GM12878 (cell line): ENCODE measurements around the gene C1orf21. TPM values are rescaled to one million over a fixed set of nuclear protein-coding genes. Genes with fewer than 3 reads are reported as not detected.

Experiments
- ATAC-seq: fragments of 200-7000 bp; cut with Tn5 transposase; 3 replicates; pipeline ENCODE4 v1.9.1; 2020; ENCODE audit warnings: mild to moderate bottlenecking, moderate library complexity
- BruUV-seq: library from RNA; stranded (reverse); fragments of 400-500 nt; replicated peaks from 2 replicates; lab custom pipeline; 2021; lab: Mats Ljungman, UMichigan
- CTCF ChIA-PET: fragments of 300-600 bp; sonication (Branson Sonifier 250); formaldehyde crosslinking; extraction: SDS; loops from one replicate; lab custom pipeline; 2021; ENCODE audit warnings: inconsistent platforms; lab: Yijun Ruan, JAX
- POLR2A ChIA-PET: fragments of 350-600 bp; formaldehyde crosslinking; extraction: SDS; loops from one replicate; lab custom pipeline; 2021; ENCODE audit warnings: inconsistent platforms; lab: Charles Lee
- RAD21 ChIA-PET: fragments of 300-600 bp; sonication (Branson Sonifier 250); formaldehyde crosslinking; loops from one replicate; lab custom pipeline; 2023; ENCODE audit warnings: antibody characterized with exemption; ENCODE audit not compliant: unreplicated experiment; lab: Charles Lee
- SMC1A ChIA-PET: fragments of 300-600 bp; sonication (Branson Sonifier 250); formaldehyde crosslinking; loops from one replicate; lab custom pipeline; 2023; ENCODE audit not compliant: unreplicated experiment, uncharacterized antibody; lab: Charles Lee
- DNase-seq: peaks from one replicate; pipeline ENCODE4 v3.0.0-alpha.2; 2011; ENCODE audit warnings: low read depth, low spot score
- FAIRE-seq: peaks from 3 replicates; lab custom pipeline; 2011; peaks lifted over from hg19 to GRCh38; lab: Jason Lieb, UNC
- H2AFZ ChIP-seq: 2 replicates; pipeline ENCODE4 v1.6.0; 2011; ENCODE audit warnings: low read depth, low read length, control low read depth; ENCODE audit not compliant: control insufficient read depth
- H3K27ac ChIP-seq: 2 replicates; pipeline ENCODE4 v1.5.1; 2011; ENCODE audit warnings: control low read depth; ENCODE audit not compliant: control insufficient read depth, insufficient read depth
- H3K27me3 ChIP-seq, 2 experiments: replicated peaks in 1 of 2; 2 replicates each; pipeline versions ENCODE4 v1.6.0 to v1.6.1; 2011; ENCODE audit warnings: low read length in 1 of 2; ENCODE audit not compliant: control insufficient read depth in 2 of 2, insufficient read depth in 2 of 2
- H3K36me3 ChIP-seq, 2 experiments: 2 replicates each; pipeline ENCODE4 v1.5.1; 2011; ENCODE audit warnings: low read length in 1 of 2; ENCODE audit not compliant: control insufficient read depth in 2 of 2, insufficient read depth in 2 of 2
- H3K4me1 ChIP-seq: 2 replicates; pipeline ENCODE4 v1.6.1; 2011; ENCODE audit warnings: mild to moderate bottlenecking, low read length, moderate library complexity, mixed read lengths; ENCODE audit not compliant: control insufficient read depth, insufficient read depth
- H3K4me2 ChIP-seq: 2 replicates; pipeline ENCODE4 v1.6.0; 2011; ENCODE audit warnings: control low read depth; ENCODE audit not compliant: control insufficient read depth, insufficient read depth
- H3K4me3 ChIP-seq: fragments of 200-600 bp; sonication (generic); 2 replicates; pipeline ENCODE4 v1.5.1; 2016
- H3K79me2 ChIP-seq: 2 replicates; pipeline ENCODE4 v1.6.0; 2011; ENCODE audit warnings: low read length; ENCODE audit not compliant: control insufficient read depth, insufficient read depth
- H3K9ac ChIP-seq: 2 replicates; pipeline ENCODE4 v1.8.0; 2011; ENCODE audit warnings: low read length, control low read depth, mixed read lengths; ENCODE audit not compliant: control insufficient read depth, insufficient read depth
- H3K9me3 ChIP-seq: replicated peaks from 3 replicates; pipeline ENCODE4 v1.5.1; 2011; ENCODE audit warnings: mild to moderate bottlenecking, low read length; ENCODE audit not compliant: control insufficient read depth, insufficient read depth
- H4K20me1 ChIP-seq: 2 replicates; pipeline ENCODE4 v1.6.0; 2011; ENCODE audit not compliant: control insufficient read depth, insufficient read depth
- ATF7 ChIP-seq: fragments of 450-650 bp; IDR thresholded peaks from 2 replicates; pipeline ENCODE4 v1.6.1; 2016; ENCODE audit warnings: low read depth, mild to moderate bottlenecking
- BHLHE40 ChIP-seq, 2 experiments: fragments of 450-650 bp in 1 of 2; IDR thresholded peaks; 2 replicates each; pipeline ENCODE4 v1.6.1; 2011 to 2017; ENCODE audit warnings: low read depth in 2 of 2, borderline replicate concordance in 1 of 2, improper control_type of control experiment in 1 of 2, low read length in 1 of 2, mild to moderate bottlenecking in 1 of 2
- YY1 ChIP-seq: IDR thresholded peaks from 2 replicates; pipeline ENCODE4 v1.6.1; 2011; ENCODE audit warnings: low read depth, mild to moderate bottlenecking, low read length
- WGBS: methylation state at CpG from one replicate; pipeline ENCODE4 v1.1.6; 2016; ENCODE audit warnings: low lambda C conversion rate; ENCODE audit not compliant: insufficient replicate concordance, insufficient coverage; ENCODE audit errors: missing lambda C conversion rate; 5-methylcytosine and 5-hydroxymethylcytosine counted together
- in situ Hi-C: fragments of 300-500 bp; cut with MboI; formaldehyde crosslinking; loops from 9 replicates; pipeline ENCODE4 v1.14.3; 2018; ENCODE audit warnings: mixed read lengths
- intact Hi-C: fragments of 100-400 bp; cut with micrococcal nuclease; formaldehyde crosslinking; loops from one replicate; pipeline ENCODE4 v1.14.2; 2022; ENCODE audit not compliant: unreplicated experiment
- polyA plus RNA-seq, 11 experiments: library from polyadenylated mRNA; depleted of rRNA in 4 of 11; unstranded in 6 of 11; stranded (reverse) in 5 of 11; fragments of >200 nt; fragmentation: Nextera tagmentation in 4 of 11; fragmentation: Illumina TruSeq in 1 of 11; extraction: Ambion mirVana in 4 of 11; extraction: Trizol in 1 of 11; gene quantifications; 1 replicate in 1 of 11; 2 replicates in 10 of 11; pipeline versions ENCODE4 v1.2.1 to v1.2.3, GENCODE V29; 2011 to 2016; ENCODE audit warnings: inconsistent platforms in 2 of 11, missing spikeins in 2 of 11, low read depth in 1 of 11
- total RNA-seq, 4 experiments: library from RNA; depleted of rRNA in 3 of 4; stranded (reverse); fragments of >200 nt in 3 of 4; fragmentation: Illumina TruSeq in 1 of 4; extraction: Trizol in 1 of 4; gene quantifications; 2 replicates each; pipeline versions ENCODE4 v1.2.1 to v1.2.3, GENCODE V29; 2013 to 2021

The C1orf21 gene
- total and polyA plus RNA-seq, 10 of the 15 experiments (the other 5 are each of a cell fraction or from before 2014, with no cell fraction given) = 0.03 to 1.6 (median 0.17) TPM; not detected in 3

DNA sequence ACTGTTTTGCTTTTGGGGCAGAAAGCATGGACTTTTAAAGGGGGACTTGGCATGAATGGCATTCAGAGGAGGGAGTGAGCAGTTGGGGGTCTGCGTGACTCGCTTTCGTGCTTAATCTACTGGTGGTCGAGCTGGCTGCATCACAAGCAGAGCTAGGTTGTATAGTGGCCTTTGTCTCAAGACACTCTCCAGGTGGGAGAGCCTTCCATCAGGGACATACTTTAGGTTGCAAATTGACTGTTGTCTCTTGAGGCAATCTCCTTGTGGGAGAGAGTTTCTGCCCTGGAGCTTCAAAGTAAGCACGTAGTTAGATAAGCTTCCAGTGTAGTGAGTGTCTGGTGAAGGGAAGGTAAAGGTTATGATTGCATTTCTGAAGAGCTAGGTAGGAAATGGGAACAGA lies 93.9 kb downstream of the C1orf21 start:
- TF ChIP-seq ATF7 (no peak), YY1 (no peak)
- Histone ChIP-seq H3K9me3 (no peaks in the 10 kb centered on the region), H3K4me1 (no peaks in the 10 kb centered on the region), H4K20me1 (no peaks in the 10 kb centered on the region), H3K36me3 (no peaks in the 10 kb centered on the region), H3K9ac (no peak overlapping the region), H3K27ac (no peak overlapping the region), H3K4me3 (no peak overlapping the region), H3K27me3 (no peaks in the 10 kb centered on the region; a peak in 1 of 4 replicates), H2AFZ (no peak overlapping the region), H3K4me2 (no peak overlapping the region), H3K79me2 (no peaks in the 10 kb centered on the region)
- ChIA-PET RAD21 (no interaction called here), CTCF (interaction anchor here (1.6 kb wide), 1 partner anchor 12 kb away, joined by 4 read pairs; no protein-coding TSS in a partner anchor), SMC1A (interaction anchor here (0.6 to 1.5 kb wide), 5 partner anchors 11 to 437 kb away, joined by 3 read pairs; no protein-coding TSS in a partner anchor), POLR2A (interaction anchor here (1.0 kb wide), 1 partner anchor 13 kb away, joined by 4 read pairs; no protein-coding TSS in a partner anchor)
- no TSS peak for BruUV-seq
- in situ Hi-C loops (no loop called here), intact Hi-C loops (no loop called here)
- ATAC-seq (no peak), FAIRE-seq (no peak), DNase-seq (no peak)
- 56% methylated on average over 5 of the region's 5 CpGs for WGBS

DNA sequence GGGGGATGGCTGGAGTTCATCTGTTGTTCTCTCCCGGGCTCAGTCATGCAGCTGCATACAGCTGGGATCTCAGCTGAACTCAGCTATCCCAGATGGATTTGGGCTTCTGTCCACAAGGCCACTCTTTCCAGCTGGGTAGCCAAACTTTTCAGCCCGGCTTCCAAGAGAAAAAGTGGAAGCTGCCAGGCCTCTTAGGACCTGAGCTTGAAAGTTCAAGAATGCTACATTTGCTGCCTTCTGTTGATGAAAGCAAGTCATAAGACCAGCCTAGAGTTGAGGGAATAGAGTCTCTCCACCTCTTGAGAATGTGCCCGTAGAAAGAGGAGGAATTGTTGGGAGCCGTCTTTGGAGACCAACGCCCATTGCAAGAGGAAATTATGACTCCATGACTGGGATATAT lies 95.3 kb downstream of the C1orf21 start:
- no TSS peak for BruUV-seq
- no peaks in the 10 kb centered on the region for H3K79me2 ChIP-seq
- intact Hi-C loops (no loop called here), in situ Hi-C loops (no loop called here)
- SMC1A ChIA-PET = interaction anchor here (0.7 to 1.5 kb wide), 3 partner anchors 16 to 427 kb away, joined by 3 read pairs; no protein-coding TSS in a partner anchor
- POLR2A ChIA-PET = interaction anchor here (1.0 kb wide), 1 partner anchor 12 kb away, joined by 3 read pairs; no protein-coding TSS in a partner anchor
- no peaks in the 10 kb centered on the region for H3K9me3 ChIP-seq
- no peak overlapping the region for H3K9ac ChIP-seq
- H3K4me1 ChIP-seq = no peaks in the 10 kb centered on the region; the same call in 1 of the 2 replicates
- no peaks in the 10 kb centered on the region for H4K20me1 ChIP-seq
- 39% methylated on average over 5 of the region's 5 CpGs for WGBS
- no peaks in the 10 kb centered on the region for H3K36me3 ChIP-seq
- no peak overlapping the region for H3K4me2 ChIP-seq
- H3K27me3 ChIP-seq = no peaks in the 10 kb centered on the region; a peak in 1 of 4 replicates
- ATAC-seq (no peak), FAIRE-seq (no peak), DNase-seq (no peak)
- H3K27ac ChIP-seq = no peak overlapping the region
- no peak for TF ChIP-seq BHLHE40 (IDR thresholded peaks at IDR 0.05; ENCODE audit: borderline replicate concordance in 1 of 2, low read depth in 2 of 2, low read length in 1 of 2)
- CTCF ChIA-PET = interaction anchor here (1.6 kb wide), 2 partner anchors 11 kb away, joined by 4 read pairs; no protein-coding TSS in a partner anchor
- H3K4me3 ChIP-seq = no peak overlapping the region
- H2AFZ ChIP-seq = no peak overlapping the region
- RAD21 ChIA-PET = interaction anchor here (0.9 kb wide), 1 partner anchor 10 kb away, joined by 3 read pairs; no protein-coding TSS in a partner anchor
